HG03196 (cell line): ENCODE data around the gene CTNND1.
"Not testable (repeated sequence)": the region's sequence is repeated elsewhere in the genome, so short reads cannot be mapped to it uniquely, and the experiment has no call there.

Source experiments
- ATAC-seq: cut with Tn5 transposase; IDR thresholded peaks from one replicate; pipeline ENCODE4 v1.9.1; 2021; ENCODE audit not compliant: unreplicated experiment

CTNND1 gene

GRCh38 chr11:57761301-57762234 is at the start of gene CTNND1:
Gene CTNND1, plus strand, starts transcription at chr11:57761802. Its CDS starts 29,677 bp downstream, at chr11:57791479.
- peak; percentile 94 for ATAC-seq

- ATAC-seq, result peak; percentile 93
These were observed 49.1 kb upstream of the CTNND1 start, which contains the start of gene TMX2 for GRCh38 chr11:57712256-57713150. Gene TMX2, plus strand, starts transcription at chr11:57712593. Its CDS starts 26 bp downstream, at chr11:57712619.

GRCh38 chr11:57713835-57714234 is 47.8 kb upstream of the CTNND1 start:
- ATAC-seq, result no peak

GRCh38 chr11:57716726-57717125 is 44.9 kb upstream of the CTNND1 start:
- not testable (repeated sequence) for ATAC-seq

GRCh38 chr11:57727185-57727584 is 34.4 kb upstream of the CTNND1 start:
- no peak for ATAC-seq

GRCh38 chr11:57728829-57729228 is 32.8 kb upstream of the CTNND1 start:
- no peak for ATAC-seq

- ATAC-seq, result no peak
These were observed 32.1 kb upstream of the CTNND1 start for GRCh38 chr11:57729479-57729878.

GRCh38 chr11:57732661-57733060 is 28.9 kb upstream of the CTNND1 start:
- ATAC-seq, result no peak

GRCh38 chr11:57735619-57736298 is 25.8 kb upstream of the CTNND1 start:
- ATAC-seq, result no peak

- ATAC-seq, result peak; percentile 86
These were observed 20.2 kb upstream of the CTNND1 start, which contains the start of gene SELENOH for GRCh38 chr11:57741132-57742086. Gene SELENOH, plus strand, starts transcription at chr11:57741491. Its CDS starts 105 bp downstream, at chr11:57741596.

- no peak for ATAC-seq
These were observed 19.5 kb upstream of the CTNND1 start for GRCh38 chr11:57742087-57742452.

- ATAC-seq, result no peak
These were observed 17.2 kb upstream of the CTNND1 start for GRCh38 chr11:57744357-57744756.

GRCh38 chr11:57745206-57745605 is 16.4 kb upstream of the CTNND1 start:
- no peak for ATAC-seq

GRCh38 chr11:57746920-57747319 is 14.7 kb upstream of the CTNND1 start:
- no peak for ATAC-seq

GRCh38 chr11:57751176-57751575 is 10.4 kb upstream of the CTNND1 start:
- ATAC-seq, result no peak

- no peak for ATAC-seq
These were observed 9.8 kb upstream of the CTNND1 start, which contains the start of gene BTBD18 for GRCh38 chr11:57751676-57752253. Gene BTBD18, minus strand, starts transcription at chr11:57751819. Its CDS starts 631 bp downstream, at chr11:57751188.

- no peak for ATAC-seq
These were observed 8.6 kb upstream of the CTNND1 start for GRCh38 chr11:57752954-57753353.

- no peak for ATAC-seq
These were observed 3.4 kb upstream of the CTNND1 start for GRCh38 chr11:57758174-57758573.

- no peak for ATAC-seq
These were observed 746 bp downstream of the CTNND1 start for GRCh38 chr11:57762235-57762861.
